Nephron (organoid): Measurements from ENCODE around the gene PTPRN2.
"Not testable (repeated sequence)": the region's sequence is repeated elsewhere in the genome, so short reads cannot be mapped to it uniquely, and the experiment has no call there.

ENCODE experiments used
- H3K27ac Mint-ChIP-seq, 3 experiments: 2 replicates each; pipeline ENCODE4 v1.8.0; 2020; ENCODE audit warnings: mixed read lengths in 3 of 3, mild to moderate bottlenecking in 2 of 3, moderate library complexity in 1 of 3
- H3K27me3 Mint-ChIP-seq: 2 replicates; pipeline ENCODE4 v1.8.0; 2021; ENCODE audit warnings: low read depth, mild to moderate bottlenecking, moderate library complexity, mixed read lengths
- H3K36me3 Mint-ChIP-seq: 2 replicates; pipeline ENCODE4 v1.8.0; 2020; ENCODE audit warnings: low read depth, mixed read lengths
- H3K4me1 Mint-ChIP-seq: 2 replicates; pipeline ENCODE4 v1.8.0; 2020; ENCODE audit warnings: mixed read lengths
- H3K4me3 Mint-ChIP-seq, 3 experiments: 2 replicates each; pipeline ENCODE4 v1.8.0; 2020; ENCODE audit warnings: mild to moderate bottlenecking in 3 of 3, mixed read lengths in 3 of 3, moderate library complexity in 2 of 3
- H3K9me3 Mint-ChIP-seq: 2 replicates; pipeline ENCODE4 v1.8.0; 2020; ENCODE audit warnings: mixed read lengths
- TF ChIP-seq, protein P1 (sequence below), 3 experiments: fragments of 200-600 bp; sonication (generic); IDR thresholded peaks; one replicate each; pipeline ENCODE4 v1.5.0; 2021; ENCODE audit warnings: antibody characterized with exemption in 3 of 3; ENCODE audit not compliant: unreplicated experiment in 3 of 3

Gene PTPRN2

DNA sequence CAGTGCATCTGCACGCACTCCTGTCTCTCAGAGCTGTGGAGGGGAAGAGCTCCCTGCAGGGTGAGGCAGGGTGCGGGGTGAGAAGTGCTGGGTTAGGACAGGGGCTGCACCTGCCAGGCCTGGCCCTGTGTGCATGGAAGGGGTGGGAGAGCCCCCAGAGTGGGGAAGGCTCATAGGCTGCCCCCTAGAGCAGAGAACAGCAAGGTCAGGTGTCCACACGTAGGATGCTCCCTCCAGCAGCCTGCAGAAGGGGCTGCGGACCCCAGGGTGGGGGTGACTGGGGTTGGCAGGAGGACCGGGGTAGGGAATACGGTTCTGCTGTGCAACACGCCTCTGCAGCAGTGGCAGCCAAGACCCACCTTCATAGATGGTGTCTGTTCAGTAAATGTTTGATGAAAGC, 208.6 kb downstream of the PTPRN2 start:
- TF ChIP-seq, protein P1, sequence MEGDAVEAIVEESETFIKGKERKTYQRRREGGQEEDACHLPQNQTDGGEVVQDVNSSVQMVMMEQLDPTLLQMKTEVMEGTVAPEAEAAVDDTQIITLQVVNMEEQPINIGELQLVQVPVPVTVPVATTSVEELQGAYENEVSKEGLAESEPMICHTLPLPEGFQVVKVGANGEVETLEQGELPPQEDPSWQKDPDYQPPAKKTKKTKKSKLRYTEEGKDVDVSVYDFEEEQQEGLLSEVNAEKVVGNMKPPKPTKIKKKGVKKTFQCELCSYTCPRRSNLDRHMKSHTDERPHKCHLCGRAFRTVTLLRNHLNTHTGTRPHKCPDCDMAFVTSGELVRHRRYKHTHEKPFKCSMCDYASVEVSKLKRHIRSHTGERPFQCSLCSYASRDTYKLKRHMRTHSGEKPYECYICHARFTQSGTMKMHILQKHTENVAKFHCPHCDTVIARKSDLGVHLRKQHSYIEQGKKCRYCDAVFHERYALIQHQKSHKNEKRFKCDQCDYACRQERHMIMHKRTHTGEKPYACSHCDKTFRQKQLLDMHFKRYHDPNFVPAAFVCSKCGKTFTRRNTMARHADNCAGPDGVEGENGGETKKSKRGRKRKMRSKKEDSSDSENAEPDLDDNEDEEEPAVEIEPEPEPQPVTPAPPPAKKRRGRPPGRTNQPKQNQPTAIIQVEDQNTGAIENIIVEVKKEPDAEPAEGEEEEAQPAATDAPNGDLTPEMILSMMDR (IDR thresholded peaks at IDR 0.05; ENCODE audit: unreplicated experiment in 3 of 3) = no peak
- no peaks in the 10 kb centered on the region for H3K4me1 Mint-ChIP-seq
- H3K4me3 Mint-ChIP-seq = no peak overlapping the region
- H3K36me3 Mint-ChIP-seq = no peaks in the 10 kb centered on the region
- peaks cover 27% of the 10 kb centered on the region for H3K9me3 Mint-ChIP-seq
- no peak overlapping the region for H3K27ac Mint-ChIP-seq
- H3K27me3 Mint-ChIP-seq = peaks cover 37% of the 10 kb centered on the region

DNA sequence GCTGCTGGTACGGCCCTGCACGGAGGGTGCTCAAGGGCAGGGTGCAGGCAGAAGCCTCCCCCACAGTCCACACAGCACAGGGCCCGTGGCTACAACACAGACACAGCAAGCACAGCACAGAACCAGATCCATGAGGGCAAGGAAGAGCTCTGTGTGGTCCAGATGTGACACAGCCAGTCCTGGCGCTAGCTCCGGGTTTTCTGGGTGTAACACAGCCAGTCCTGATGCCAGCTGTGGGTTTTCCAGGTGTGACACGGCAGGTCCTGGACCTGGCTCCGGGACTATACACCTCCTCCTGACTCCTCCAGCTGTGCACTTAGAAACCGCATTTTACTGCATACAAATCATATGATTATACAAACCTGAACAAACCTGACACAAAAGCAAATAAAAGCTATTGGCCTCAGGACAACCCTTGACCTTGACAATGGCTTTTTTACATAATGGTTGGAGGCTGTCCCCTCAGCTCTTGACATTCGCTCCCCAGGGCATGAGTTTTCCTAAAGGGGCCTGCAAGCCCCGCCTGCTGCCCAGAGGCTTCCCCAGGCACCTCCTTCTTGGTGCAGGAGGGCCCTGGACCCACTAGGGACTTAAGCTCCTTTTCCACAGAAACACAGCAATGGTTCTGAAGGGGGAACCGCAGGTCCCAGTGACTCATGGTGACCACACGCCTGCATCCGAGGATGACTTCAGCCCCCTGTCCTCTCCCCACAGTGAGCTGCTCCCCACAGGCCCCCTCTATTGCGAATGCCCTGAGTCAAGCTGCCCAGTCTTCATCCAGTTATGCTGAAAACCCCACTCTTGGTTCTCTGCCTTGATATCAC, 209.6 kb downstream of the PTPRN2 start:
- peaks cover 34% of the 10 kb centered on the region for H3K27me3 Mint-ChIP-seq
- TF ChIP-seq, protein P1 (IDR thresholded peaks at IDR 0.05; ENCODE audit: unreplicated experiment in 3 of 3) = no peak
- H3K4me1 Mint-ChIP-seq = no peaks in the 10 kb centered on the region
- peaks cover 27% of the 10 kb centered on the region for H3K9me3 Mint-ChIP-seq
- H3K36me3 Mint-ChIP-seq = no peaks in the 10 kb centered on the region
- no peak overlapping the region for H3K27ac Mint-ChIP-seq
- no peak overlapping the region for H3K4me3 Mint-ChIP-seq

DNA sequence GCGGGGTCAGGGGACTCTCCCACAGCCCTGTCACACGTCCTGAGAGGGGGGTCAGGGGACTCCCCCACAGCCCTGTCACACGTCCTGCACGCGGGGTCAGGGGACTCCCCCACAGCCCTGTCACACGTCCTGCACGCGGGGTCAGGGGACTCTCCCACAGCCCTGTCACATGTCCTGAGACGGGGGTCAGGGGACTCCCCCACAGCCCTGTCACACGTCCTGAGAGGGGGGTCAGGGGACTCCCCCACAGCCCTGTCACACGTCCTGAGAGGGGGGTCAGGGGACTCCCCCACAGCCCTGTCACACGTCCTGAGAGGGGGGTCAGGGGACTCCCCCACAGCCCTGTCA, 210.8 kb downstream of the PTPRN2 start:
- Mint-ChIP-seq H3K27me3 (peaks cover 33% of the 10 kb centered on the region), H3K9me3 (peaks cover 23% of the 10 kb centered on the region)
- not testable (repeated sequence) for H3K4me3 Mint-ChIP-seq, H3K27ac Mint-ChIP-seq, H3K36me3 Mint-ChIP-seq, H3K4me1 Mint-ChIP-seq

DNA sequence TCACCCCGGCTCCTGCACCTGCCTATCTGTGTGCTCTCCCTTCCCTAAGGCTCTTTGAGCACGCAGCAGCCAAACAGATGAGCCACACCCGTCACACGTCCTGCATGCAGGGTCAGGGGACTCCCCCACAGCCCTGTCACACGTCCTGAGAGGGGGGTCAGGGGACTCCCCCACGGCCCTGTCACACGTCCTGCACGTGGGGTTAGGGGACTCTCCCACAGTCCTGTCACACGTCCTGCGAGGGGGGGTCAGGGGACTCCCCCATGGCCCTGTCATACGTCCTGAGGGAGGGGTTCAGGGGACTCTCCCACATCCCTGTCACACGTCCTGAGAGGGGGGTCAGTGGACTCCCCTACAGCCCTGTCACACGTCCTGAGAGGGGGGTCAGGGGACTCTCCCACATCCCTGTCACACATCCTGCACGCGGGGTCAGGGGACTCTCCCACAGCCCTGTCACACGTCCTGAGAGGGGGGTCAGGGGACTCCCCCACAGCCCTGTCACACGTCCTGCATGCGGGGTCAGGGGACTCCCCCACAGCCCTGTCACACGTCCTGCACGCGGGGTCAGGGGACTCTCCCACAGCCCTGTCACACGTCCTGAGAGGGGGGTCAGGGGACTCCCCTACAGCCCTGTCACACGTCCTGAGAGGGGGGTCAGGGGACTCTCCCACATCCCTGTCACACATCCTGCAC, 211.3 kb downstream of the PTPRN2 start:
- not testable (repeated sequence) for H3K27ac Mint-ChIP-seq, H3K4me1 Mint-ChIP-seq, H3K36me3 Mint-ChIP-seq, H3K4me3 Mint-ChIP-seq
- Mint-ChIP-seq H3K27me3 (peaks cover 27% of the 10 kb centered on the region), H3K9me3 (peaks cover 18% of the 10 kb centered on the region)

DNA sequence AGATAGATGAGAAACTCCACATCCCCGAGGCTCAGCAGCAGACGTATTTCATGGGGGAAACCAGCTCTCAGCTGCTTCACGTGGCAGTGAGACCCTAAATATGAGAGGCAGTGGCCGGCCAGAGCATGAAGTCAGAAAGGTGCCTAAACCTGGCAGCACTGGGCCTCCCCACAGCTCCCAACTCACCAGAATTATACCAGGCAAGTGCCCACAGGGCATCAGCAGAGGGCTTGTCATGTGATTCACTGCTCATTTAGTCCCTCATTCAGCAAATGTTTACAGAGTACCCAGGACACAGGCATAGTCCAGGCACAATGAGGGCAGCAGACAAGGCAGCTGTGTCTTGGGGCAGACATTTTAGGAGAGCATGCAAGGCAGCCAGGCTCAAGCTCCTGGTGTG, 212.6 kb downstream of the PTPRN2 start:
- Mint-ChIP-seq H3K9me3 (peaks cover 12% of the 10 kb centered on the region), H3K27ac (no peak overlapping the region), H3K36me3 (no peaks in the 10 kb centered on the region), H3K4me3 (no peak overlapping the region), H3K4me1 (no peaks in the 10 kb centered on the region), H3K27me3 (peaks cover 35% of the 10 kb centered on the region)
- TF ChIP-seq, protein P1 (IDR thresholded peaks at IDR 0.05; ENCODE audit: unreplicated experiment in 3 of 3) = no peak

DNA sequence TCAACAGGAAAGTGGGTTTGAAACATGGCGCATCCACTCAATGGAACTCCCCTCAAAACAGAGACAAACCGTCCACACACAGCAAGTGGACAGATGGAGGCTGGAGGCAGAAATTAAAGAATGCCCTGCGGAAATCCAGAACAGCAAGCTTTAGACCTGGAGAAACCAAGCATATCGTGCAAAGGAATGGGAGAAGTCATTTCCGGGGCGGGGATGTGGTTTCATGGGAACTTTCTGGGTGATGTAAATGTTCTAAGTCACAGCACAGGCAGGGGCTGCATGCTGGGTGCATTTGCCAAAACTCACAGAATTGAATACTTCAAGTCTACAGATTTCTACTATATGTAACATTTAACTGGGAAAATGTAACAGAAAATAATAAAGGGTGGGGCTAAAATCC, 213.0 kb downstream of the PTPRN2 start:
- Mint-ChIP-seq H3K4me3 (no peak overlapping the region), H3K4me1 (no peaks in the 10 kb centered on the region), H3K9me3 (peaks cover 7% of the 10 kb centered on the region), H3K36me3 (no peaks in the 10 kb centered on the region), H3K27ac (no peak overlapping the region), H3K27me3 (peaks cover 37% of the 10 kb centered on the region)
- TF ChIP-seq, protein P1 (IDR thresholded peaks at IDR 0.05; ENCODE audit: unreplicated experiment in 3 of 3) = no peak

DNA sequence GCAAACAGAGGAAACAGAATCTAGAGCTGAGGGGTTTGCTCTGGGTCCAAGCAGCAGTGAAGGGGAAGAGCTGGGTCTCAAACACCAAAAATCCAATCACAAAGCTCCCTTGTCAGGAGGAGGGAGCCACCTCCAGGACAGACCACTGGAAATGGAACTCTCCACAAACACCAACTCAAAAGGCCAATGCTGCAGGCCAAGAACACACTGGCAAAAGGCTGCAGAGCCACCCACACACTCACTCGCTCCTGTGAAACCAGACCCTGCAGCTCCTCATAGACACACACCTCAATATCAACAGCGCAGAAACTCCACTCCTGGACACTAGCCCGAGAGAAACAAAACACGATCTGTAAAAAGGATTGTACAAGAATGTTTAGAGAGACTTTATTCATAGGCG, 213.5 kb downstream of the PTPRN2 start:
- H3K4me3 Mint-ChIP-seq = no peak overlapping the region
- no peaks in the 10 kb centered on the region for H3K36me3 Mint-ChIP-seq
- peaks cover 36% of the 10 kb centered on the region for H3K27me3 Mint-ChIP-seq
- H3K27ac Mint-ChIP-seq = no peak overlapping the region
- peaks cover 3% of the 10 kb centered on the region for H3K9me3 Mint-ChIP-seq
- TF ChIP-seq, protein P1 (IDR thresholded peaks at IDR 0.05; ENCODE audit: unreplicated experiment in 3 of 3) = no peak
- H3K4me1 Mint-ChIP-seq = no peaks in the 10 kb centered on the region
